ENCODE results near the gene PPP1CA. TPM values are rescaled to one million over a fixed set of nuclear protein-coding genes. Genes with fewer than 3 reads are reported as not detected.

Gene PPP1CA
- total RNA-seq, 1 donor = 172 TPM

GRCh38 chr11:67354075-67355022, 47.3 kb downstream of the PPP1CA start:
- peak; percentile 97 for DNase-seq (ENCODE audit: low read depth)
- H3K4me3 ChIP-seq (ENCODE audit: low read depth, low read length) = peak overlapping the region; percentile 90
- TF ChIP-seq CTCF (IDR thresholded peaks at IDR 0.05; ENCODE audit: insufficient read depth, low read depth, low read length) = peak; percentile 38

GRCh38 chr11:67353317-67354074, 48.2 kb downstream of the PPP1CA start, which contains the start of gene POLD4:
TSS of gene POLD4 (minus strand) at chr11:67353546. CDS start at chr11:67353399, 147 bp downstream.
- DNase-seq (ENCODE audit: low read depth) = peak; percentile 98
- TF ChIP-seq CTCF (IDR thresholded peaks at IDR 0.05; ENCODE audit: insufficient read depth, low read depth, low read length) = no peak
- H3K4me3 ChIP-seq (ENCODE audit: low read depth, low read length) = peak within 1 kb of the TSS; percentile 90

- no peak for DNase-seq (ENCODE audit: low read depth)
- peak overlapping the region; percentile 90 for H3K4me3 ChIP-seq (ENCODE audit: low read depth, low read length)
- TF ChIP-seq CTCF (IDR thresholded peaks at IDR 0.05; ENCODE audit: insufficient read depth, low read depth, low read length) = no peak
Measured at GRCh38 chr11:67352546-67353316, 48.9 kb downstream of the PPP1CA start.

- H3K4me3 ChIP-seq (ENCODE audit: low read depth, low read length) = peak overlapping the region; percentile 23
- DNase-seq (ENCODE audit: low read depth) = peak; percentile 83
Measured at GRCh38 chr11:67351275-67352005, 50.2 kb downstream of the PPP1CA start.

GRCh38 chr11:67349928-67350465, 51.7 kb downstream of the PPP1CA start:
- DNase-seq (ENCODE audit: low read depth) = no peak
- TF ChIP-seq CTCF (IDR thresholded peaks at IDR 0.05; ENCODE audit: insufficient read depth, low read depth, low read length) = no peak
- no peak overlapping the region for H3K4me3 ChIP-seq (ENCODE audit: low read depth, low read length)

More at GRCh38 chr11:67351275-67352005, 50.2 kb downstream of the PPP1CA start:
- peak; percentile 91 for TF ChIP-seq CTCF (IDR thresholded peaks at IDR 0.05; ENCODE audit: insufficient read depth, low read depth, low read length)

All from fibroblast of villous mesenchyme (primary cell).